GM18507 (cell line): ENCODE measurements around the gene GRIN3B.

ENCODE experiments used
- DNase-seq: peaks from one replicate; pipeline ENCODE4 v3.0.0; 2011; ENCODE audit warnings: low read depth; ENCODE audit not compliant: insufficient read length; ENCODE audit errors: extremely low spot score
- FAIRE-seq: peaks from 2 replicates; lab custom pipeline; 2011; peaks lifted over from hg19 to GRCh38; lab: Jason Lieb, UNC

GRIN3B gene

GRCh38 chr19:964761-965694 is 35.2 kb upstream of the GRIN3B start:
- DNase-seq (no peak), FAIRE-seq (no peak)

- DNase-seq (no peak), FAIRE-seq (no peak)
Observed at GRCh38 chr19:966485-967088, 33.6 kb upstream of the GRIN3B start.

GRCh38 chr19:970695-971094 is 29.5 kb upstream of the GRIN3B start:
- no peak for DNase-seq
- FAIRE-seq: no peak

DNA sequence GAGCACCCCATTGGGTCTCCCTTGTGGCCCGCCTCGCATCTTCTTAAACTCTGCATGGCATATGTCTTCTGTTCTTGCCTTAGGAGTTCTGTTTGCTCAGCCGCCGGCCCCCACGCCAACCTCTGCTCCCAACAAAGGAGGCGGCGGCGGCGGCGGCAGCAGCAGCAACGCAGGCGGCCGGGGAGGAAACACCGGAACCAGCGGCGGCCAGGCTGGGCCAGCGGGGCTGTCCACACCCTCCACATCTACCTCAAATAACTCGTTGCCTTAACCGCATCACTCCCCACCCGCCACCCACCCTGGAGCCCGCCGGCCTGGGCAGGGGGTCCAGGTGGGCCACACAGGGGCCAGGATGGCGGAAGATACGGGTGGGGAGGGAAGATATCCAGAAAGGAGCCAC is 28.4 kb upstream of the GRIN3B start:
- FAIRE-seq (no peak), DNase-seq (no peak)

DNA sequence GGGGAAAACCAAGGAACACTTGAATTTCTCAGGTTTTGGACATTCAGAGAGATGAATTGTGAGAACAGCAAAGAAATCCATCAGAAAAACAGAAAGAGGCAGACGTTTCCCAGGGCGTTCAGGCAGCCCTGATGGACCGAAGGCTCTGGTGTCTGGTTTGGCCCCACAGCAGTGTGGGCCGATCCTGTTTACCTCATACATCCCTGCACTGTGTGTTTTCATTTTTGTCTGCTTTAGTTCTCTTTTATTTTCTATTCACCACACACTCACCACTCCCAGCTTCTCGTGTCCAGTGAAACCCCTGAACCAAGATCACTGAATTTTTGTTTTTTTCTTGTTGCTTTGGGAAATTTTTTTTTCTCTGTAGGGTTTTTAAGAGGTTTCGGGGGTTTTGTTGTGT is 27.9 kb upstream of the GRIN3B start:
- no peak for DNase-seq
- no peak for FAIRE-seq

DNA sequence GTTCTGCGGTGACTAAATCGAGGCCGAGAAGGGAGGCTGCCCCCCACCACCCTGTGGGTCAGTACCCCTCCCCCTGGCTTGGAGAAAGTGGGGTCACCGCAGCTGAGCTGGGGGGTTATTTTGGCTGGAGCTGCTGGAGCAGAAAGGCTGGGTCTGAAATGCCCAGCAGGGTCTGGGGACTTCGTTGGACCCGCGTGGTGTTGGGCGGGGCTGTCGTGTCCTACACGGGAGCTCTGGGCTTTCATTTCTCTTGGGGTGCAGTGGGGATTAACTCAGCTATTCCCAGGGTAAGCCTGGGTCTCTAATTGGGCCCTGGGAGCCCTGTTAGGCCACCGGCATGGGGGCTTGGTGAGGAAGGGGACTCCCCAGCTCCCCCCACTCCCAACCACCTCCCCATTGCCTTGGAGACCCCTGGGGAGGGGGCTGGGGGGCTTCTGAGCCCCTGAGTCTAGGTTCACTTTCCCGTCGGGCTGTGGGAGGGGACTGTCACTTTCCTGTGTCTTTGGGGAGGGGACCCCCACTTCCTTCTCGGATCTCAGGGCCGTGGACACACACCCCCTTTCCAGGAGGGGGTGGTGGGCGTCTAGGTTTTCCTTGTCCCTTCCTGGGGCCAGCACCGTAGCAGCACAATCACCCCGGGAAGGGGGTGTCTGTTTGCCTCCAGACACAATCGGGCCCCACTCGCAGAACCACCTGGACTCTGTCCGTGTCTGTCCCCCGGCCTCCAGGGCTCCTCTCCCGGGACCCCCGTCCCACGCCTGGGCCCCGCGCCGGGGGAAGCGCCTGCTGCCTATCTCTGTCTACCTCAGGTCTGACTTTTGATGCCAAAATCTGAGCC is 26.3 kb upstream of the GRIN3B start:
- no peak for FAIRE-seq
- DNase-seq: no peak

DNA sequence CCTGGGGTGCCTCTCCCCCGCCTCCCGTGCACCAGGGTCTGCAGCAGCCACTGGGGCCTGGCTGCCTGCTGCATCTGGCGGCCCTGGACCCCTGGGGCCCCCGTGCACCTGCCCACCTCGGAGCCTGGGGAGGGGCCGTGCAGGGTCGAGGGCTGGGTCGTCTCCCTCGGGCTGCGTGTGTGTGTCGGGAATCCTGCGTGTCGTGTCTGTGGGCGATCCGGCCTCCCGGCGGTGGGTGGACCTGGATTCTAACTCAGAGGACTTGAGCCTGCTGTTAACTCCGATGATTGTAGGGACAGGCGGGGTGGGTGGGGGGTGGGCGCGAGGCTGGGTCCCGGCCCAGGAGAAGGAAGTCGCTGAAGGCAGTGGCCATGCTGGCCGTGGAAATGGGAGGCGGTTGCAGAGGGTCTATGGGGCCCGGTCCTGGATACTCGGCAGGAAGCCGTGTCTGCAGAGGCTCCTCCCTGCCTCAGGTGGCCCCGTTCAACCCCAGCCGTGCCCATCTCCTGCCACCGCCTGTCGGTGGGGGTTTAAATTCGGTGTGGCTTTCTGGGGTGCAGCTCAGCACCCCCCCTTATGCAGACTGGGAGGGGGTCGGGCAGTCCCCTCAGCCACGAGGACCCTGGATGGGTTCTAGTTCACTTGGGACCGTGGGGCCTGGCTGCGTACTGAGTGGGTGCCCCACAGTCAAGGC is 25.5 kb upstream of the GRIN3B start:
- no peak for FAIRE-seq
- DNase-seq: no peak

- FAIRE-seq: no peak
- no peak for DNase-seq
Observed at GRCh38 chr19:976476-976875, 23.7 kb upstream of the GRIN3B start.

GRCh38 chr19:977058-977464 is 23.2 kb upstream of the GRIN3B start:
- FAIRE-seq (no peak), DNase-seq (no peak)

DNA sequence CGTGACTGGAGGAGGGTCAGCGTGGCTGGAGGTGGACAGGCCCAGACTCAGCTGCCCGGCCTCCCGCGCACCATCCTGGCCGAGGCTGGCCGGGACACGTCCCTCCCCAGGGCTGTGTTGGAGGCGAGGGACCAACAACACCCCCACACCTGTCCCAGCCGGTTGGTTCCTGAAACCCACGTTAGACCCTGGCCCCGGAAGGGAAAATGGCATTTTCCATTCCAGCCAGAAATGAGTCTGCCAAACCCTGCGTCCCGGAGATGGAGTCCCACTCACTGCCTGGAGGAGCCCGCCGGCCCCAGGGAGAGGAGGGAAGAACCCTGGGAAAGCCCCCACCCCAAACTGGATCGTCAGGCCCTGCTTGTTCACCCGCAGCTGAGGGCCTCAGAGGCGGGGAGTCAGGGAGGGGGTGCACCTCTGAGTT is 20.9 kb upstream of the GRIN3B start:
- FAIRE-seq (no peak), DNase-seq (no peak)

- DNase-seq: no peak
- no peak for FAIRE-seq
Observed at GRCh38 chr19:980133-980998, 19.9 kb upstream of the GRIN3B start.

- FAIRE-seq (peak; percentile 26), DNase-seq (peak; percentile 86)
Observed at GRCh38 chr19:982567-983170, 17.6 kb upstream of the GRIN3B start.

- DNase-seq (peak; percentile 99), FAIRE-seq (peak; percentile 86)
Observed at GRCh38 chr19:984165-984967, 15.9 kb upstream of the GRIN3B start, which contains the start of gene WDR18. Gene WDR18 (plus strand): TSS chr19:984345. CDS start chr19:984354, 9 bp downstream.

DNA sequence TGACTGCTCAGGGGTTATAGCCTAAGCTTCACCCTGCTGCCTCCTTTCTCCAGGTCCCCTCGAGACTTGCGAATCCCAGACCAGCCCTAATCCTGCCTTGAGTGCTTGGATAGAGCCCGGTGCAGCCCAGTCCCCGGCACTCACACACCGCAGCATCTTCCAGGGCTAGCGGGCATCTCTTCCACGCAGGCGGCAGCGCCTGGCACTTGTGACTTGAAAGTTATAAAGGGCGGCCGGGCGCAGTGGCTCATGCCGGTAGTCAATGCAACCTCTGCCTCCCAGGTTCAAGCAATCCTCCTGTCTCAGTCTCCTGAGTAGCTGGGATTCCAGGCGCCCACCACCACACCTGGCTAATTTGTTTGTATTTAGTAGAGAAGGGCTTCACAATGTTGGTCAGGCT is 14.1 kb upstream of the GRIN3B start:
- FAIRE-seq (no peak), DNase-seq (no peak)

GRCh38 chr19:988081-988480 is 12.1 kb upstream of the GRIN3B start:
- FAIRE-seq (no peak), DNase-seq (no peak)

DNA sequence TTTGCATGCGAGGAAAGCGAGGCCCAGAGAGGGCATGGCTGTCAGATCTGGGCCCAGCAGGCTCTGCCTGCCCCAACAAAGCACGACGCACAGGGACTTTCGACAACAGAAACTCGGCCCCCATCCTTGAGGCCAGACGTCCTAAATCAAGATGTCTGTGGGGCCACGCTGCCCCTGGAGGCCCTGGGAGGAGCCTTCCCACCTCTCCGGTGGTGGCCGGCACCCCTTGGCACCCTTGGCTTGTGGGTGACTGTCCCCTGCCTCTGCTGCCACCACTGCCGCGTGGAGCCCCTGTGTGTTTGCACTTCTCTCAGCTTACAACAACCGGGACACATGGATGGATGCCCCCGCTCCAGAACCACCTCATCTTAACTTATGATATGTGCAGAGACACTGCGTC is 11.7 kb upstream of the GRIN3B start:
- FAIRE-seq: no peak
- no peak for DNase-seq

- no peak for FAIRE-seq
- DNase-seq: no peak
Observed at GRCh38 chr19:989381-990081, 10.7 kb upstream of the GRIN3B start.
